H9 (cell line): ENCODE results near the gene FMN1. TPM values are rescaled to one million over a fixed set of nuclear protein-coding genes. Genes with fewer than 3 reads are reported as not detected.
A peak's percentile ranks its signal among the peaks of the same experiment; 100 is the strongest.

Experiments used
- DNase-seq: peaks from one replicate; pipeline ENCODE4 v3.0.0-alpha.2; 2017
- H2AFZ ChIP-seq: one replicate; pipeline ENCODE4 v1.6.1; 2013; ENCODE audit warnings: mild to moderate bottlenecking, low read length, control low read depth, moderate library complexity
- H2AK5ac ChIP-seq: 2 replicates; pipeline ENCODE4 v1.6.1; 2013; ENCODE audit warnings: low read length, control low read depth, mixed read lengths; ENCODE audit not compliant: insufficient read length
- H2BK120ac ChIP-seq: one replicate; pipeline ENCODE4 v1.6.1; 2013; ENCODE audit warnings: low read depth, mild to moderate bottlenecking, low read length, control low read depth, inconsistent platforms; ENCODE audit not compliant: poor library complexity, severe bottlenecking
- H2BK12ac ChIP-seq: 2 replicates; pipeline ENCODE4 v1.6.1; 2013; ENCODE audit warnings: low read length, control low read depth, mixed read lengths, low read depth; ENCODE audit not compliant: insufficient read length
- H2BK15ac ChIP-seq: 2 replicates; pipeline ENCODE4 v1.6.1; 2013; ENCODE audit warnings: low read depth, low read length, control low read depth
- H2BK20ac ChIP-seq: one replicate; pipeline ENCODE4 v1.6.1; 2013; ENCODE audit warnings: low read depth, mild to moderate bottlenecking, low read length, control low read depth, inconsistent platforms; ENCODE audit not compliant: poor library complexity, severe bottlenecking
- H2BK5ac ChIP-seq: 2 replicates; pipeline ENCODE4 v1.6.1; 2013; ENCODE audit warnings: low read length, control low read depth, mixed read lengths; ENCODE audit not compliant: insufficient read length
- H3K14ac ChIP-seq: 2 replicates; pipeline ENCODE4 v1.6.1; 2013; ENCODE audit warnings: low read length, control low read depth; ENCODE audit not compliant: insufficient read depth
- H3K18ac ChIP-seq: 2 replicates; pipeline ENCODE4 v1.6.1; 2013; ENCODE audit warnings: low read depth, mild to moderate bottlenecking, mixed read lengths, low read length, control low read depth; ENCODE audit not compliant: insufficient read length
- H3K23ac ChIP-seq: 2 replicates; pipeline ENCODE4 v1.6.1; 2013; ENCODE audit warnings: low read length, control low read depth, mixed read lengths, low read depth; ENCODE audit not compliant: insufficient read length
- H3K23me2 ChIP-seq: 2 replicates; pipeline ENCODE4 v1.6.1; 2013; ENCODE audit warnings: low read depth, mild to moderate bottlenecking, mixed read lengths, low read length, control low read depth; ENCODE audit not compliant: insufficient read length, poor library complexity, severe bottlenecking
- H3K27ac ChIP-seq: 2 replicates; pipeline ENCODE4 v1.5.1; 2013; ENCODE audit warnings: low read length, control low read depth, mixed read lengths, low read depth; ENCODE audit not compliant: insufficient read length
- H3K27me3 ChIP-seq: 2 replicates; pipeline ENCODE4 v1.6.1; 2013; ENCODE audit warnings: low read length, control low read depth, inconsistent platforms; ENCODE audit not compliant: insufficient read depth
- H3K4ac ChIP-seq: 2 replicates; pipeline ENCODE4 v1.6.1; 2013; ENCODE audit warnings: low read depth, mild to moderate bottlenecking, control low read depth, inconsistent platforms, low read length, moderate library complexity
- H3K4me1 ChIP-seq: 2 replicates; pipeline ENCODE4 v1.6.1; 2013; ENCODE audit warnings: low read length, control low read depth, inconsistent platforms; ENCODE audit not compliant: insufficient read depth
- H3K4me2 ChIP-seq: 2 replicates; pipeline ENCODE4 v1.6.1; 2013; ENCODE audit warnings: low read length, control low read depth, mixed read lengths; ENCODE audit not compliant: insufficient read length, insufficient read depth
- H3K56ac ChIP-seq: 2 replicates; pipeline ENCODE4 v1.6.1; 2013; ENCODE audit warnings: low read depth, mild to moderate bottlenecking, mixed read lengths, low read length, control low read depth; ENCODE audit not compliant: insufficient read length
- H3K79me1 ChIP-seq: 2 replicates; pipeline ENCODE4 v1.6.1; 2013; ENCODE audit warnings: low read depth, mild to moderate bottlenecking, moderate library complexity, low read length, control low read depth, inconsistent platforms; ENCODE audit not compliant: insufficient read depth, poor library complexity, severe bottlenecking
- H3K79me2 ChIP-seq: 2 replicates; pipeline ENCODE4 v1.6.1; 2013; ENCODE audit warnings: low read length, control low read depth, inconsistent platforms; ENCODE audit not compliant: insufficient read depth
- H3K9ac ChIP-seq: 2 replicates; pipeline ENCODE4 v1.6.1; 2013; ENCODE audit warnings: low read length, control low read depth, mixed read lengths; ENCODE audit not compliant: insufficient read length; ENCODE audit errors: extremely low read depth
- H3K9me3 ChIP-seq: one replicate; pipeline ENCODE4 v1.6.1; 2013; ENCODE audit warnings: low read depth, low read length, inconsistent platforms; ENCODE audit not compliant: control insufficient read depth
- H3T11ph ChIP-seq: one replicate; pipeline ENCODE4 v1.6.1; 2013; ENCODE audit warnings: mild to moderate bottlenecking, low read length, control low read depth, inconsistent platforms
- H4K20me1 ChIP-seq: one replicate; pipeline ENCODE4 v1.6.1; 2013; ENCODE audit not compliant: control insufficient read depth, insufficient read length, insufficient read depth
- H4K5ac ChIP-seq: 2 replicates; pipeline ENCODE4 v1.6.1; 2013; ENCODE audit warnings: low read depth, mild to moderate bottlenecking, mixed read lengths, low read length, control low read depth; ENCODE audit not compliant: insufficient read length
- H4K8ac ChIP-seq: replicated peaks from 2 replicates; pipeline ENCODE4 v1.6.1; 2013; ENCODE audit warnings: low read length, control low read depth, mixed read lengths, low read depth; ENCODE audit not compliant: insufficient read length
- H4K91ac ChIP-seq: 2 replicates; pipeline ENCODE4 v1.6.1; 2013; ENCODE audit warnings: low read depth, mild to moderate bottlenecking, moderate library complexity, mixed read lengths, low read length, control low read depth; ENCODE audit not compliant: insufficient read length
- H3K27ac Mint-ChIP-seq, 3 experiments: 2 replicates in 2 of 3; 3 replicates in 1 of 3; pipeline ENCODE4 v1.8.0; 2020 to 2021; ENCODE audit warnings: mixed read lengths in 3 of 3, mild to moderate bottlenecking in 1 of 3, moderate library complexity in 1 of 3
- H3K27me3 Mint-ChIP-seq: 2 replicates; pipeline ENCODE4 v1.8.0; 2021; ENCODE audit warnings: low read depth, mild to moderate bottlenecking, moderate library complexity, mixed read lengths
- H3K36me3 Mint-ChIP-seq, 3 experiments: 2 replicates in 2 of 3; 3 replicates in 1 of 3; pipeline ENCODE4 v1.8.0; 2020 to 2021; ENCODE audit warnings: low read depth in 3 of 3, mixed read lengths in 3 of 3; ENCODE audit not compliant: insufficient read depth in 1 of 3
- H3K4me1 Mint-ChIP-seq, 2 experiments: 2 replicates each; pipeline ENCODE4 v1.8.0; 2020; ENCODE audit warnings: mixed read lengths in 2 of 2
- H3K4me3 Mint-ChIP-seq, 2 experiments: 2 replicates in 1 of 2; 3 replicates in 1 of 2; pipeline ENCODE4 v1.8.0; 2020 to 2021; ENCODE audit warnings: mild to moderate bottlenecking in 2 of 2, mixed read lengths in 2 of 2, moderate library complexity in 1 of 2
- H3K9me3 Mint-ChIP-seq, 2 experiments: 2 replicates in 1 of 2; 3 replicates in 1 of 2; pipeline ENCODE4 v1.8.0; 2020; ENCODE audit warnings: mild to moderate bottlenecking in 2 of 2, mixed read lengths in 2 of 2, moderate library complexity in 1 of 2
- CTCF ChIP-seq: fragments of 200-600 bp; sonication (generic); conservative IDR thresholded peaks from 3 replicates; pipeline ENCODE4 v1.8.0; 2021; ENCODE audit warnings: antibody characterized with exemption, mild to moderate bottlenecking
- WGBS: extraction: QIAGEN DNeasy Blood & Tissue Kit; methylation state at CpG from one replicate; pipeline ENCODE4 v1.1.7; 2013; ENCODE audit warnings: missing lambda C conversion rate, low lambda C conversion rate, mixed read lengths; ENCODE audit not compliant: insufficient read length; ENCODE audit errors: extremely low coverage; 5-methylcytosine and 5-hydroxymethylcytosine counted together
- total RNA-seq: library from RNA; stranded (reverse); gene quantifications from 2 replicates; pipeline ENCODE4 v1.2.1, GENCODE V29; 2021

The FMN1 gene
- total RNA-seq, 1 experiment from 2014 or later: 1.9 TPM

- Histone ChIP-seq H3K4me1 (no peaks in the 10 kb centered on the region), H2AK5ac (no peak overlapping the region), H3K4ac (no peak overlapping the region), H3K14ac (no peak overlapping the region), H3K9ac (no peak overlapping the region), H3T11ph (no peak overlapping the region), H4K91ac (no peak overlapping the region), H4K20me1 (no peaks in the 10 kb centered on the region), H2BK20ac (no peak overlapping the region), H3K79me1 (no peaks in the 10 kb centered on the region), H2BK5ac (no peak overlapping the region), H3K27me3 (no peaks in the 10 kb centered on the region), H3K4me2 (no peak overlapping the region), H3K79me2 (no peaks in the 10 kb centered on the region), H2AFZ (no peak overlapping the region), H3K23ac (no peak overlapping the region), H4K5ac (no peak overlapping the region), H2BK12ac (no peak overlapping the region), H3K18ac (no peak overlapping the region), H3K27ac (no peak overlapping the region), H4K8ac (no peak overlapping the region), H2BK120ac (no peak overlapping the region), H3K23me2 (no peaks in the 10 kb centered on the region), H2BK15ac (no peak overlapping the region), H3K9me3 (no peaks in the 10 kb centered on the region), H3K56ac (no peak overlapping the region)
- H3K27me3 Mint-ChIP-seq: no peaks in the 10 kb centered on the region
- peaks cover 0 to 4% of the 10 kb centered on the region in 2 experiments; a peak in 1 of 4 replicates for H3K4me1 Mint-ChIP-seq
- no peak for TF ChIP-seq CTCF
- 0 out of 5 replicates have a peak, but pooled peaks cover 0 to 4% of the 10 kb centered on the region in 2 experiments for H3K9me3 Mint-ChIP-seq
- no peak for DNase-seq
- H3K36me3 Mint-ChIP-seq: no peaks in the 10 kb centered on the region
- no peak overlapping the region for H3K4me3 Mint-ChIP-seq
- H3K27ac Mint-ChIP-seq: peak overlapping the region in 1 of 3 experiments; percentile 60; a peak in 1 of 7 replicates
- no CpG with 5 or more reads among the region's 3 CpGs for WGBS
These were observed 250.1 kb downstream of the FMN1 start for GRCh38 chr15:32944431-32944830.
